ENCODE data around the gene TMEM203.

DNA sequence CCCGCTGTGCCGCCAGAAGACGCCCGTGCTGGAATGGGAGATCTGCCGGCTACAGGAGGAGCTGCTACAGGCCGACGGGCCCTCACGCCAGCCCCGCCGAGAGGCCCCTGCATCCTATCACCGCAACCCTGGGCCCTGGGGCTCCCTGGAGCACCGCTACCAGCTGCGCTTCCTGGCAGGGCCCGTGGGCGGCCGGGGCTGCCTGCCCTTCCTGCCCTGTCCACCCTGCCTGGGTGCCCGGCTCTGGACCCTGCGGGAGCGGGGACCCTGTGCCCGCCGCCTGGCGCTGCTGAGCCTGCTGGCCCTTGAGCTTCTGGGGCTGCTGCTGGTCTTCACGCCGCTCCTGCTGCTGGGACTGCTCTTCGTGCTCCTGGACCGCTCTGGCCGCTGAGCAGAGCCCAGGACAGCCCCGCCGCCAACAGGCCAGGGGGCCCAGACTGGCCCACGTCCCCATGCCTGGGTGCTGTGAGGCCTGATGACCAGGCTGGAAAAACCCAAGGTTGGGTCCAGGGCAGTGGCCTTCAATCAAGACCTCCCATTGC, 12.8 kb upstream of the TMEM203 start:
- TF ChIP-seq CTCF (IDR thresholded peaks at IDR 0.05) = no peak
- no peak for TF ChIP-seq POLR2A (IDR thresholded peaks at IDR 0.05)

Data from lower leg skin (tissue), 3 donors.